Memory B cell (primary cell): ENCODE data around the gene G6PD.
"Not testable (repeated sequence)": the region's sequence is repeated elsewhere in the genome, so short reads cannot be mapped to it uniquely, and the experiment has no call there.

Source experiments
- ATAC-seq: fragments of 150-1000 bp; cut with Tn5 transposase; 2 replicates; pipeline ENCODE4 v1.10.0; 2021; ENCODE audit warnings: low read depth, mild to moderate bottlenecking, moderate library complexity
- DNase-seq, 2 donors: peaks; one replicate each; pipeline ENCODE4 v3.0.0; 2022; ENCODE audit warnings: low spot score in 2 of 2
- H3K27ac Mint-ChIP-seq: one replicate; pipeline ENCODE4 v1.8.0; 2022; ENCODE audit warnings: mild to moderate bottlenecking, moderate library complexity, mixed read lengths
- H3K27me3 Mint-ChIP-seq: one replicate; pipeline ENCODE4 v1.8.0; 2022; ENCODE audit warnings: mixed read lengths
- H3K36me3 Mint-ChIP-seq: one replicate; pipeline ENCODE4 v1.8.0; 2022; ENCODE audit warnings: mild to moderate bottlenecking, mixed read lengths
- H3K4me1 Mint-ChIP-seq: one replicate; pipeline ENCODE4 v1.8.0; 2022; ENCODE audit warnings: mixed read lengths
- H3K4me3 Mint-ChIP-seq: one replicate; pipeline ENCODE4 v1.8.0; 2022; ENCODE audit warnings: mild to moderate bottlenecking, moderate library complexity, mixed read lengths
- H3K9me3 Mint-ChIP-seq: one replicate; pipeline ENCODE4 v1.8.0; 2022; ENCODE audit warnings: mixed read lengths

The G6PD gene

GRCh38 chrX:154558060-154558690, 11.5 kb upstream of the G6PD start:
- H3K4me1 Mint-ChIP-seq, H3K4me3 Mint-ChIP-seq, DNase-seq, H3K36me3 Mint-ChIP-seq, H3K27me3 Mint-ChIP-seq, H3K27ac Mint-ChIP-seq, H3K9me3 Mint-ChIP-seq, ATAC-seq: not testable (repeated sequence)

GRCh38 chrX:154552112-154552806, 5.6 kb upstream of the G6PD start:
- H3K27ac Mint-ChIP-seq, H3K36me3 Mint-ChIP-seq, DNase-seq, ATAC-seq, H3K9me3 Mint-ChIP-seq, H3K27me3 Mint-ChIP-seq, H3K4me3 Mint-ChIP-seq: not testable (repeated sequence)
- peaks cover 30% of the 10 kb centered on the region for H3K4me1 Mint-ChIP-seq

- Mint-ChIP-seq H3K27ac (peak overlapping the region; percentile 83), H3K27me3 (no peaks in the 10 kb centered on the region), H3K9me3 (no peaks in the 10 kb centered on the region), H3K4me3 (peak overlapping the region; percentile 46), H3K36me3 (peaks cover 5% of the 10 kb centered on the region), H3K4me1 (peaks cover 26% of the 10 kb centered on the region)
- ATAC-seq (no peak), DNase-seq (no peak)
Measured at GRCh38 chrX:154549766-154550165, 3.1 kb upstream of the G6PD start.

- peak overlapping the region; percentile 96 for H3K27ac Mint-ChIP-seq
- DNase-seq, result no peak
- H3K4me3 Mint-ChIP-seq, result peak overlapping the region; percentile 92
- ATAC-seq, result no peak
- H3K4me1 Mint-ChIP-seq, result peaks cover 25% of the 10 kb centered on the region
- H3K36me3 Mint-ChIP-seq, result peaks cover under 1% of the 10 kb centered on the region
- no peaks in the 10 kb centered on the region for H3K9me3 Mint-ChIP-seq
- no peaks in the 10 kb centered on the region for H3K27me3 Mint-ChIP-seq
Measured at GRCh38 chrX:154548028-154548316, 1.3 kb upstream of the G6PD start.

- peak; percentile 83 to 89 for DNase-seq
- peak within 1 kb of the TSS; percentile 96 for H3K27ac Mint-ChIP-seq
Measured at GRCh38 chrX:154547245-154548027, 790 bp upstream of the G6PD start, which contains the start of gene IKBKG. TSS of gene IKBKG (plus strand) at chrX:154547620. CDS start at chrX:154552003, 4,383 bp downstream.

GRCh38 chrX:154545673-154546274, 872 bp downstream of the G6PD start:
- peak overlapping the region; percentile 24 for H3K27ac Mint-ChIP-seq
- H3K4me3 Mint-ChIP-seq, result peak overlapping the region; percentile 76
- no peak for DNase-seq
- no peaks in the 10 kb centered on the region for H3K36me3 Mint-ChIP-seq
- no peak for ATAC-seq
- H3K9me3 Mint-ChIP-seq, result no peaks in the 10 kb centered on the region
- H3K4me1 Mint-ChIP-seq, result peaks cover 24% of the 10 kb centered on the region
- no peaks in the 10 kb centered on the region for H3K27me3 Mint-ChIP-seq

More at GRCh38 chrX:154547245-154548027, 790 bp upstream of the G6PD start, which contains the start of gene IKBKG:
- Mint-ChIP-seq H3K36me3 (no peaks in the 10 kb centered on the region), H3K4me3 (peak within 1 kb of the TSS; percentile 92), H3K4me1 (peaks cover 28% of the 10 kb centered on the region), H3K9me3 (no peaks in the 10 kb centered on the region), H3K27me3 (no peaks in the 10 kb centered on the region)
- ATAC-seq, result peak; percentile 71

GRCh38 chrX:154542723-154543424, 3.8 kb downstream of the G6PD start:
- no peaks in the 10 kb centered on the region for H3K36me3 Mint-ChIP-seq
- no peaks in the 10 kb centered on the region for H3K27me3 Mint-ChIP-seq
- peak overlapping the region; percentile 85 for H3K27ac Mint-ChIP-seq
- ATAC-seq, result no peak
- peaks cover 8% of the 10 kb centered on the region for H3K4me1 Mint-ChIP-seq
- no peak for DNase-seq
- no peaks in the 10 kb centered on the region for H3K9me3 Mint-ChIP-seq
- H3K4me3 Mint-ChIP-seq, result peak overlapping the region; percentile 66

GRCh38 chrX:154541896-154542722, 4.5 kb downstream of the G6PD start:
- Mint-ChIP-seq H3K27ac (peak overlapping the region; percentile 85), H3K4me3 (no peak overlapping the region), H3K27me3 (no peaks in the 10 kb centered on the region), H3K36me3 (no peaks in the 10 kb centered on the region), H3K4me1 (peaks cover 7% of the 10 kb centered on the region), H3K9me3 (no peaks in the 10 kb centered on the region)
- ATAC-seq (no peak), DNase-seq (no peak)

- ATAC-seq (no peak), DNase-seq (no peak)
- Mint-ChIP-seq H3K4me1 (peaks cover 7% of the 10 kb centered on the region), H3K27ac (no peak overlapping the region), H3K36me3 (no peaks in the 10 kb centered on the region), H3K9me3 (no peaks in the 10 kb centered on the region), H3K4me3 (no peak overlapping the region), H3K27me3 (no peaks in the 10 kb centered on the region)
Measured at GRCh38 chrX:154541589-154541895, 5.1 kb downstream of the G6PD start.

GRCh38 chrX:154540897-154541535, 5.6 kb downstream of the G6PD start:
- ATAC-seq (no peak), DNase-seq (no peak)
- Mint-ChIP-seq H3K4me3 (no peak overlapping the region), H3K9me3 (no peaks in the 10 kb centered on the region), H3K36me3 (no peaks in the 10 kb centered on the region), H3K4me1 (peaks cover 7% of the 10 kb centered on the region), H3K27ac (no peak overlapping the region), H3K27me3 (no peaks in the 10 kb centered on the region)

GRCh38 chrX:154540365-154540764, 6.3 kb downstream of the G6PD start:
- not testable (repeated sequence) for H3K9me3 Mint-ChIP-seq, H3K36me3 Mint-ChIP-seq, H3K27ac Mint-ChIP-seq, H3K27me3 Mint-ChIP-seq, H3K4me3 Mint-ChIP-seq, H3K4me1 Mint-ChIP-seq, DNase-seq, ATAC-seq

- H3K27me3 Mint-ChIP-seq, result no peaks in the 10 kb centered on the region
- H3K27ac Mint-ChIP-seq, result no peak overlapping the region
- H3K36me3 Mint-ChIP-seq, result peaks cover 3% of the 10 kb centered on the region
- H3K9me3 Mint-ChIP-seq, result no peaks in the 10 kb centered on the region
- ATAC-seq, result no peak
- no peak for DNase-seq
- H3K4me1 Mint-ChIP-seq, result peaks cover 12% of the 10 kb centered on the region
- no peak overlapping the region for H3K4me3 Mint-ChIP-seq
Measured at GRCh38 chrX:154539077-154539476, 7.6 kb downstream of the G6PD start.

- ATAC-seq (no peak), DNase-seq (no peak)
- Mint-ChIP-seq H3K36me3 (peaks cover 6% of the 10 kb centered on the region), H3K4me1 (peaks cover 4% of the 10 kb centered on the region), H3K4me3 (no peak overlapping the region), H3K9me3 (no peaks in the 10 kb centered on the region), H3K27me3 (no peaks in the 10 kb centered on the region), H3K27ac (no peak overlapping the region)
Measured at GRCh38 chrX:154535892-154536291, 10.8 kb downstream of the G6PD start.
